K562 (cell line): ENCODE data around the gene ARL6IP4. TPM values are rescaled to one million over a fixed set of nuclear protein-coding genes. Genes with fewer than 3 reads are reported as not detected.
A peak's percentile ranks its signal among the peaks of the same experiment; 100 is the strongest.

Source experiments
- ATF7 ChIP-seq: fragments of 450-650 bp; IDR thresholded peaks from 2 replicates; pipeline ENCODE4 v1.7.1; 2014; ENCODE audit warnings: mild to moderate bottlenecking, moderate library complexity
- GABPB1 ChIP-seq: sonication (generic); formaldehyde crosslinking; IDR thresholded peaks from 2 replicates; pipeline ENCODE4 v1.8.0; 2022; ENCODE audit warnings: mild to moderate bottlenecking, missing genetic modification reagents
- GTF2F1 ChIP-seq: IDR thresholded peaks from 2 replicates; pipeline ENCODE4 v1.6.1; 2011; ENCODE audit warnings: low read depth, low read length, improper control_type of control experiment
- MTA3 ChIP-seq: fragments of 450-650 bp; formaldehyde crosslinking; IDR thresholded peaks from 2 replicates; pipeline ENCODE4 v1.6.1; 2017; ENCODE audit warnings: mild to moderate bottlenecking, borderline replicate concordance
- MYC ChIP-seq, 2 experiments: fragments of 250-450 bp in 1 of 2; sonication (Bioruptor Pico) in 1 of 2; IDR thresholded peaks; 2 replicates each; pipeline versions ENCODE4 v1.5.1 to v1.6.1; 2012 to 2021; ENCODE audit warnings: low read depth in 2 of 2, borderline replicate concordance in 1 of 2, improper control_type of control experiment in 1 of 2, low read length in 1 of 2, mild to moderate bottlenecking in 1 of 2, moderate library complexity in 1 of 2
- NR2C1 ChIP-seq, 2 experiments: fragments of 450-650 bp; IDR thresholded peaks; 2 replicates each; pipeline ENCODE4 v1.6.1; 2017; ENCODE audit warnings: mild to moderate bottlenecking in 2 of 2, antibody characterized with exemption in 1 of 2, inconsistent platforms in 1 of 2, missing compliant biosample characterization in 1 of 2, missing genetic modification characterization in 1 of 2
- RCOR1 ChIP-seq, 2 experiments: IDR thresholded peaks; 2 replicates each; pipeline ENCODE4 v1.6.1; 2012; ENCODE audit warnings: low read depth in 2 of 2, low read length in 2 of 2, borderline replicate concordance in 1 of 2, improper control_type of control experiment in 1 of 2
- SAFB2 ChIP-seq: fragments of 200-400 bp; formaldehyde crosslinking; IDR thresholded peaks from 2 replicates; pipeline ENCODE4 v1.6.1; 2018; ENCODE audit warnings: borderline replicate concordance, low read length, low read depth, moderate library complexity; ENCODE audit not compliant: severe bottlenecking
- SIN3B ChIP-seq: fragments of 450-650 bp; IDR thresholded peaks from 2 replicates; pipeline ENCODE4 v1.6.1; 2017; ENCODE audit warnings: low read depth, mild to moderate bottlenecking, moderate library complexity
- SMARCB1 ChIP-seq: IDR thresholded peaks from 2 replicates; pipeline ENCODE4 v1.6.1; 2011; ENCODE audit warnings: improper control_type of control experiment, low read depth; ENCODE audit not compliant: insufficient read length
- TAF7 ChIP-seq: fragments of 450-650 bp; IDR thresholded peaks from 2 replicates; pipeline ENCODE4 v1.6.1; 2016; ENCODE audit warnings: missing genetic modification characterization, missing compliant biosample characterization
- TCF3 ChIP-seq: sonication (generic); formaldehyde crosslinking; IDR thresholded peaks from 2 replicates; pipeline ENCODE4 v1.4.0; 2020; ENCODE audit warnings: mild to moderate bottlenecking, missing genetic modification reagents
- TSC22D4 ChIP-seq: fragments of 450-650 bp; IDR thresholded peaks from 2 replicates; pipeline ENCODE4 v1.6.1; 2016; ENCODE audit warnings: missing genetic modification characterization, missing biosample characterization, control low read depth
- USF2 ChIP-seq: sonication (generic); formaldehyde crosslinking; IDR thresholded peaks from 2 replicates; pipeline ENCODE4 v1.5.0; 2020; ENCODE audit warnings: missing genetic modification reagents
- ZKSCAN1 ChIP-seq: fragments of 150-350 bp; IDR thresholded peaks from 2 replicates; pipeline ENCODE4 v1.6.1; 2016; ENCODE audit warnings: low read depth, low read length
- ZNF57 ChIP-seq: fragments of 450-650 bp; formaldehyde crosslinking; IDR thresholded peaks from 2 replicates; pipeline ENCODE4 v1.4.0; 2020; ENCODE audit warnings: mild to moderate bottlenecking, moderate library complexity
- polyA plus RNA-seq, 8 experiments: library from polyadenylated mRNA; depleted of rRNA in 4 of 8; stranded (reverse) in 5 of 8; unstranded in 3 of 8; fragments of >200 nt; fragmentation: Nextera tagmentation in 2 of 8; fragmentation: Illumina TruSeq in 1 of 8; extraction: Ambion mirVana in 2 of 8; extraction: Trizol in 1 of 8; gene quantifications; 2 replicates each; pipeline versions ENCODE4 v1.2.1 to v1.2.3, GENCODE V29; 2011 to 2014; ENCODE audit warnings: inconsistent platforms in 1 of 8, missing spikeins in 1 of 8
- total RNA-seq, 7 experiments: library from RNA; depleted of rRNA in 6 of 7; stranded (reverse); fragments of >200 nt in 6 of 7; fragmentation: Illumina TruSeq in 2 of 7; extraction: Trizol in 2 of 7; gene quantifications; 2 replicates each; pipeline versions ENCODE4 v1.2.1 to v1.2.3, GENCODE V29; 2011 to 2021; ENCODE audit warnings: low replicate concordance in 1 of 7
- TF ChIP-seq, protein P1 (sequence below), 2 experiments: fragments of 450-650 bp; formaldehyde crosslinking in 1 of 2; IDR thresholded peaks; 2 replicates each; pipeline versions ENCODE4 v1.4.0 to v1.6.1; 2014 to 2020; ENCODE audit warnings: mild to moderate bottlenecking in 2 of 2, borderline replicate concordance in 1 of 2, low read depth in 1 of 2

The ARL6IP4 gene
- total and polyA plus RNA-seq, 9 of the 15 experiments (the other 6 are each of a cell fraction or from before 2014, with no cell fraction given), result 2.4 to 255 (median 151) TPM

DNA sequence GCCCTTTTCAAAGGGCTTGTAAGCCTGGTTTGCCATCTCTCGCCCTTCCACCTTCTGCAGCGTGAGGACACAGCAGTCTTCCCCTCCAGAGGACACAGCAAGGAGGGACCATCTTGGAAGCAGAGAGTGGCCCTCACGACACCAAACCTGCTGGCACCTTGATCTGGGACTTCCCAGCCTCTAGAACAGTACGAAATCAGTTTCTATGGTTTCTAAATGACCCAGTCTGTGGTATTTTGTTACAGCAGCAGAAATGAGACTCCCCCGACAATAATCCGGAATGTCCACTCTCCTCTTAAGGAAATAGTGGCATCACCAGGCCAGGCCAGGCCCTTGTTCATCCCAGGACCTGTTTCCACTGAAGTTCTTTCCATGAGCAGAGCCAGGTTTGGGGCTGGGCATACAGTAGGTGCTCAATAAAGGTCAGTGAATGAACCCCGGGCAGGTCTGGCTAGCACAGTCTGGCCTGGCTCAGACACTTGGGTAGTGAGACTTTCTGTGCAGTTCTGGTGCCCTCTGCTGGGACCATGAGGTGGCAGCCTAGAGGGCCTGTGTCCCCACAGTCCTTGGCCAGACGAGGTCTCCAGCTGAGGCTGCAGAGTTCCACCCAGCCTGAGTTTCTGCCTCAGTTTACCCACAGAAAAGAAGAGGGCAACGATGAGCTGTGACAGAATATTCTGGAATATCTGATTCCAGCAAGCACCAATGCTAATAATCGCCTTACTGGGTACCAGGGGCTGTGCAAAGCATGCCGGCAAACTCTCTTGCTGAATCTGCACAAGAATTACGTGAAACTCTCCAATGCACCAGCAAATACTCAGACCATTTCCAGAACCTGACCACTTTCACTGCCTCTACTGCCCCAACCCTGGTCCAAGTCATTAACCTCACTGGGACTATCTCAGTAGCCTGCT, 28.2 kb upstream of the ARL6IP4 start (continued):
- TF ChIP-seq MTA3 (0 out of 2 replicates have a peak, but pooled peaks have one; percentile 43), ZNF57 (CRISPR knock-in tag) (no peak), SMARCB1 (no peak), ZKSCAN1 (peak; percentile 21; the same call in 1 of the 2 replicates), NR2C1 (IDR thresholded peaks at IDR 0.05) (no peak), NR2C1 (tag; IDR thresholded peaks at IDR 0.05) (no peak), SAFB2 (no peak), GABPB1 (CRISPR knock-in tag) (peak; percentile 39; the same call in 1 of the 2 replicates), SIN3B (0 out of 2 replicates have a peak, but pooled peaks have one; percentile 11), ATF7 (0 out of 2 replicates have a peak, but pooled peaks have one; percentile 28), TCF3 (CRISPR knock-in tag) (no peak), TAF7 (no peak), GTF2F1 (no peak), MYC (IDR thresholded peaks at IDR 0.05; ENCODE audit: low read depth, low read length) (peak; percentile 44; the same call in 1 of the 2 replicates), MYC (CRISPR knock-in tag; IDR thresholded peaks at IDR 0.05; ENCODE audit: borderline replicate concordance, low read depth) (no peak), TSC22D4 (no peak), USF2 (no peak), RCOR1 (IDR thresholded peaks at IDR 0.05; ENCODE audit: borderline replicate concordance in 1 of 2, low read depth in 2 of 2, low read length in 2 of 2) (peak in 1 of 2 experiments; percentile 50; a peak in 1 of 4 replicates)
- TF ChIP-seq, protein P1, sequence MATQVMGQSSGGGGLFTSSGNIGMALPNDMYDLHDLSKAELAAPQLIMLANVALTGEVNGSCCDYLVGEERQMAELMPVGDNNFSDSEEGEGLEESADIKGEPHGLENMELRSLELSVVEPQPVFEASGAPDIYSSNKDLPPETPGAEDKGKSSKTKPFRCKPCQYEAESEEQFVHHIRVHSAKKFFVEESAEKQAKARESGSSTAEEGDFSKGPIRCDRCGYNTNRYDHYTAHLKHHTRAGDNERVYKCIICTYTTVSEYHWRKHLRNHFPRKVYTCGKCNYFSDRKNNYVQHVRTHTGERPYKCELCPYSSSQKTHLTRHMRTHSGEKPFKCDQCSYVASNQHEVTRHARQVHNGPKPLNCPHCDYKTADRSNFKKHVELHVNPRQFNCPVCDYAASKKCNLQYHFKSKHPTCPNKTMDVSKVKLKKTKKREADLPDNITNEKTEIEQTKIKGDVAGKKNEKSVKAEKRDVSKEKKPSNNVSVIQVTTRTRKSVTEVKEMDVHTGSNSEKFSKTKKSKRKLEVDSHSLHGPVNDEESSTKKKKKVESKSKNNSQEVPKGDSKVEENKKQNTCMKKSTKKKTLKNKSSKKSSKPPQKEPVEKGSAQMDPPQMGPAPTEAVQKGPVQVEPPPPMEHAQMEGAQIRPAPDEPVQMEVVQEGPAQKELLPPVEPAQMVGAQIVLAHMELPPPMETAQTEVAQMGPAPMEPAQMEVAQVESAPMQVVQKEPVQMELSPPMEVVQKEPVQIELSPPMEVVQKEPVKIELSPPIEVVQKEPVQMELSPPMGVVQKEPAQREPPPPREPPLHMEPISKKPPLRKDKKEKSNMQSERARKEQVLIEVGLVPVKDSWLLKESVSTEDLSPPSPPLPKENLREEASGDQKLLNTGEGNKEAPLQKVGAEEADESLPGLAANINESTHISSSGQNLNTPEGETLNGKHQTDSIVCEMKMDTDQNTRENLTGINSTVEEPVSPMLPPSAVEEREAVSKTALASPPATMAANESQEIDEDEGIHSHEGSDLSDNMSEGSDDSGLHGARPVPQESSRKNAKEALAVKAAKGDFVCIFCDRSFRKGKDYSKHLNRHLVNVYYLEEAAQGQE (IDR thresholded peaks at IDR 0.05; ENCODE audit: borderline replicate concordance), result peak; percentile 93
- TF ChIP-seq, protein P1 (CRISPR knock-in tag; IDR thresholded peaks at IDR 0.05; ENCODE audit: low read depth), result no peak
